SU-DHL-6 (cell line): ENCODE data around the gene TGFBRAP1.
"Not testable (repeated sequence)": the region's sequence is repeated elsewhere in the genome, so short reads cannot be mapped to it uniquely, and the experiment has no call there.

Experiments
- H2AFZ ChIP-seq: fragments of 200-600 bp; sonication (generic); 2 replicates; pipeline ENCODE4 v1.6.1; 2014; ENCODE audit warnings: low read depth, mild to moderate bottlenecking, moderate library complexity, mixed read lengths, antibody characterized with exemption, low read length; ENCODE audit not compliant: severe bottlenecking
- H3F3A ChIP-seq: fragments of 200-600 bp; shearing (Covaris generic); 2 replicates; pipeline ENCODE4 v1.6.0; 2016; ENCODE audit warnings: antibody characterized with exemption, mild to moderate bottlenecking; ENCODE audit not compliant: insufficient read depth
- H3K27ac ChIP-seq: fragments of 200-600 bp; sonication (generic); 2 replicates; pipeline ENCODE4 v1.5.1; 2016; ENCODE audit warnings: low read depth, mild to moderate bottlenecking, low read length, moderate library complexity, mixed read lengths
- H3K27me3 ChIP-seq: fragments of 200-600 bp; sonication (generic), shearing (Covaris generic); 2 replicates; pipeline ENCODE4 v1.6.0; 2014; ENCODE audit warnings: mild to moderate bottlenecking, low read length
- H3K36me3 ChIP-seq: fragments of 200-600 bp; sonication (generic); 2 replicates; pipeline ENCODE4 v1.6.1; 2014; ENCODE audit warnings: mild to moderate bottlenecking, low read length, mixed read lengths
- H3K4me2 ChIP-seq: fragments of 300-600, 200-600 bp; shearing (Covaris generic), sonication (generic); 2 replicates; pipeline ENCODE4 v1.6.0; 2014; ENCODE audit warnings: low read length, low read depth, mild to moderate bottlenecking; ENCODE audit not compliant: poor library complexity, severe bottlenecking
- H3K4me3 ChIP-seq: fragments of 200-600 bp; sonication (generic); 2 replicates; pipeline ENCODE4 v1.5.1; 2014; ENCODE audit warnings: antibody characterized with exemption, low read length, mild to moderate bottlenecking, mixed read lengths; ENCODE audit not compliant: insufficient read depth, poor library complexity, severe bottlenecking
- H3K79me2 ChIP-seq: fragments of 200-600 bp; sonication (generic); 2 replicates; pipeline ENCODE4 v1.6.1; 2014; ENCODE audit warnings: mild to moderate bottlenecking, low read length, moderate library complexity; ENCODE audit not compliant: insufficient read depth
- H3K9ac ChIP-seq: fragments of 200-600 bp; sonication (generic); 2 replicates; pipeline ENCODE4 v1.7.0; 2014; ENCODE audit warnings: mild to moderate bottlenecking, low read length
- H3K9me2 ChIP-seq: fragments of 200-600 bp; sonication (generic); replicated peaks from 2 replicates; pipeline ENCODE4 v1.6.1; 2014; ENCODE audit warnings: low read length; ENCODE audit not compliant: insufficient read depth
- H3K9me3 ChIP-seq: fragments of 200-600 bp; sonication (generic); 2 replicates; pipeline ENCODE4 v1.6.1; 2014; ENCODE audit warnings: low read length, mixed read lengths; ENCODE audit not compliant: insufficient read depth
- H4K20me1 ChIP-seq: fragments of 200-600 bp; sonication (generic); 2 replicates; pipeline ENCODE4 v1.6.1; 2014; ENCODE audit warnings: low read depth, mild to moderate bottlenecking, antibody characterized with exemption, low read length, moderate library complexity, mixed read lengths
- CTCF ChIP-seq: fragments of 200-600 bp; sonication (generic); IDR thresholded peaks from one replicate; pipeline ENCODE4 v1.5.1; 2017; ENCODE audit warnings: antibody characterized with exemption, mild to moderate bottlenecking, low read length, moderate library complexity; ENCODE audit not compliant: insufficient read depth, poor library complexity, severe bottlenecking
- EZH2phosphoT487 ChIP-seq: fragments of 200-600 bp; sonication (generic), shearing (Covaris generic); conservative IDR thresholded peaks from 2 replicates; pipeline ENCODE4 v1.6.1; 2018; ENCODE audit warnings: mild to moderate bottlenecking, antibody characterized with exemption, low read length, moderate library complexity, mixed read lengths

TGFBRAP1 gene

DNA sequence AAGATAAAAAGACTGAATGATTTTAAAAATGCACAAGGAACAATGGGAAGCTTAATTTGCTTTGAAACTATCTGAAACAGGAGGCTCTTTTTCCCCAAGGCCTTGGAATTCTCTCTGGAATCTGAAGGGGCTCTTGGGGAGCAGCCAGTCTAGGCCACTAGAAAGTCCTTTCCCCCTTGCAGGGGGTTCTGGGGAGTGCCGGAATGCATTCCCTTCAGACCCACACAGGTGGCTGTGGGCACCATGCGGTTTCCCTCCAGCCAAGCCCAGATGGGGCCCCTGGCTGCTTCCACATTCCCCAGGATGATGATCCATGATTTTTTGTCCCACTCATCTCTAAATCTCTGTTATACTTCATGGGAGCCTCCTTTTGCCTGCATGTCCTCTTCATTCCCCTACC, 77.3 kb downstream of the TGFBRAP1 start:
- H4K20me1 ChIP-seq = no peaks in the 10 kb centered on the region
- no peak overlapping the region for H3K4me3 ChIP-seq
- no peak overlapping the region for H3K4me2 ChIP-seq
- TF ChIP-seq CTCF (no peak), EZH2phosphoT487 (no peak)
- no peak overlapping the region for H3K9ac ChIP-seq
- no peaks in the 10 kb centered on the region for H3K79me2 ChIP-seq
- H3K27ac ChIP-seq = no peak overlapping the region
- no peaks in the 10 kb centered on the region for H3K9me2 ChIP-seq
- peaks cover under 1% of the 10 kb centered on the region; the same call in 1 of the 2 replicates for H3K9me3 ChIP-seq
- H3F3A ChIP-seq = no peaks in the 10 kb centered on the region
- no peaks in the 10 kb centered on the region for H3K27me3 ChIP-seq
- H3K36me3 ChIP-seq = no peaks in the 10 kb centered on the region
- no peak overlapping the region for H2AFZ ChIP-seq

DNA sequence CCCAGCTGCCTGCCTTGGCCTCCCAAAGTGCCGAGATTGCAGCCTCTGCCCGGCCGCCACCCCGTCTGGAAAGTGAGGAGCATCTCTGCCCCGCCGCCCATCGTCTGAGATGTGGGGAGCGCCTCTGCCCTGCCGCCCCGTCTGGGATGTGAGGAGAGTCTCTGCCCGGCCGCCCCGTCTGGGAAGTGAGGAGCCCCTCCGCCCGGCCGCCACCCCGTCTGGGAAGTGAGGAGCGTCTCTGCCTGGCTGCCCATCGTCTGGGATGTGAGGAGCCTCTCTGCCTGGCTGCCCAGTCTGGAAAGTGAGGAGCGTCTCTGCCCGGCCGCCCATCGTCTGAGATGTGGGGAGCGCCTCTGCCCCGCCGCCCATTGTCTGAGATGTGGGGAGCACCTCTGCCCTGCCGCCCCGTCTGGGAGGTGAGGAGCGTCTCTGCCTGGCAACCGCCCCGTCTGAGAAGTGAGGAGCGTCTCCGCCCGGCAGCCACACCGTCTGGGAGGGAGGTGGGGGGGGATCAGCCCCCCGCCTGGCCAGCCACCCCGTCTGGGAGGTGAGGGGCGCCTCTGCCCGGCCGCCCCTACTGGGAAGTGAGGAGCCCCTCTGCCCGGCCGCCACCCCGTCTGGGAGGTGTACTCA, 78.4 kb downstream of the TGFBRAP1 start:
- H3K9me2 ChIP-seq, H3K4me3 ChIP-seq, H3K4me2 ChIP-seq, H3K27me3 ChIP-seq, H3K27ac ChIP-seq, H3K9me3 ChIP-seq, H3F3A ChIP-seq, H3K36me3 ChIP-seq, H2AFZ ChIP-seq, H4K20me1 ChIP-seq, H3K79me2 ChIP-seq, H3K9ac ChIP-seq: not testable (repeated sequence)

GRCh38 chr2:105249891-105250290, 79.6 kb downstream of the TGFBRAP1 start:
- H3K27me3 ChIP-seq = no peaks in the 10 kb centered on the region
- H3K9me3 ChIP-seq = peaks cover 3% of the 10 kb centered on the region; the same call in 1 of the 2 replicates
- no peak overlapping the region for H3K4me3 ChIP-seq
- no peak overlapping the region for H3K4me2 ChIP-seq
- no peaks in the 10 kb centered on the region for H3K9me2 ChIP-seq
- H3K27ac ChIP-seq = no peak overlapping the region
- no peaks in the 10 kb centered on the region for H3F3A ChIP-seq
- H3K9ac ChIP-seq = no peak overlapping the region
- H2AFZ ChIP-seq = no peak overlapping the region
- H4K20me1 ChIP-seq = no peaks in the 10 kb centered on the region
- TF ChIP-seq CTCF (no peak), EZH2phosphoT487 (no peak)
- H3K36me3 ChIP-seq = no peaks in the 10 kb centered on the region
- no peaks in the 10 kb centered on the region for H3K79me2 ChIP-seq

GRCh38 chr2:105249181-105249580, 80.4 kb downstream of the TGFBRAP1 start:
- no peaks in the 10 kb centered on the region for H3F3A ChIP-seq

More at GRCh38 chr2:105249181-105249580, 80.4 kb downstream of the TGFBRAP1 start:
- H2AFZ ChIP-seq = no peak overlapping the region
- H3K4me3 ChIP-seq = no peak overlapping the region
- H3K9ac ChIP-seq = no peak overlapping the region
- H3K4me2 ChIP-seq = no peak overlapping the region
- H3K36me3 ChIP-seq = no peaks in the 10 kb centered on the region
- no peaks in the 10 kb centered on the region for H3K79me2 ChIP-seq
- peaks cover 3% of the 10 kb centered on the region; the same call in 1 of the 2 replicates for H3K9me3 ChIP-seq
- no peak overlapping the region for H3K27ac ChIP-seq
- H4K20me1 ChIP-seq = no peaks in the 10 kb centered on the region
- H3K27me3 ChIP-seq = no peaks in the 10 kb centered on the region
- no peaks in the 10 kb centered on the region for H3K9me2 ChIP-seq
- no peak for TF ChIP-seq CTCF
- TF ChIP-seq EZH2phosphoT487 = no peak
